Stimulated activated CD4-positive, alpha-beta T cell treated with anti-CD3 and anti-CD28 coated beads, Interleukin-15, amount 100 ng/mL, for 1 hour (primary cell): ENCODE results near the gene SLC30A7.
A peak's percentile ranks its signal among the peaks of the same experiment; 100 is the strongest.
"Not testable (repeated sequence)": the region's sequence is repeated elsewhere in the genome, so short reads cannot be mapped to it uniquely, and the experiment has no call there.

ENCODE experiments used
- DNase-seq, 2 donors: peaks; one replicate each; pipeline ENCODE4 v3.0.0-alpha.2; 2020; ENCODE audit warnings: low read depth in 1 of 2, low spot score in 1 of 2

Gene SLC30A7

DNA sequence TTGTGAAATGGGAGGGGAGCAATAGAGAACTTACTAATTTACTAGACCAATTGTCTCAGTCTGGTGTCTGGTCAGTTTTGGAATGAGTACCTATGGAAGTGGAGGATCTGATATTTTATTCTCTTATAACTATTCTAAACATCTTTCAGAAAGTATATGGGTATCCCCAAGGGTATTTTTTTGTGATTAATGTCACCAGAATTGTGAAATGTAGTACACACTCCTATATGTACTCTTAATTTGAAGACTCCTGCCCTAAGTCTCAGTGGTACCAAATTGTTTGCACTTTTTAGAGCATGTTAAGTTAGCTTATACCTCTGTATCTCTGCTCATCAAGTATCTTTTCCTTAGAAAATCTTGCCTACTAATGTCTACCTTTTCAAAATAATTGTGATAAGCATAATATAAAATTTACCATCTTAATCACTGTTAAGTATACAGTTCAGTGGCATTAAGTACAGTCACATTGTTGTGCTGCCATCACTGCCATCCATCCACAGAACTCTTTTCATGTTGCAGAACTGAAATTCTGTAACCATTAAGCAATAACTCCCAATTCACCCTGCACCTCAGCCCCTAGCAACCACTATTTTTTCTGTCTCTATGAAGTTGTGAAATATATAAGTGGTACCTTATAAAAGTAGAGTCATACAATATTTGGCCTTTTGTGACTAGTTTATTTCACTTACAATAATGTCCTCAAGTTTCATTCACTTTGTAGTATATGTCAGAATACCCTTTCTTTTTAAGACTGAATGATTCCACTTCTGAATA lies 40.5 kb downstream of the SLC30A7 start:
- DNase-seq = no peak

DNA sequence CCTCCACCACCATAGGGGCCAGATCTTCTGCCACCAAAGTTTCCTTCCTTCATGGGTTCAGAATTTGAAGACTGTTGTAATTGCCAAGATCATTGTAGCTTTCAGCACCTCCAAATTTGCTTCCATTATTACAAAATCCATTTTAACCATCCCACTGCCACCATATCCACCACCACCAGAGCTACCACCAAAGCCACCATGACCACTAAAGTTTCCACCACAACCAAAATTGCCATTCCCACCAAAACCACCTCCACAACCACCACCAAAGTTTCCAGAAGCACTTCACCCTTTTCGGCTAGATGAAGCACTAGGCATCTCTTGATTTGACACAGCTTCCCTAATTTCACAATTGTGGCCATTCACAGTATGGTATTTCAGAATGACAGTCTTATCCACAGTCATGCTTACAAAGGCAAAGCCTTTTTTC lies 45.2 kb downstream of the SLC30A7 start:
- DNase-seq = no peak

DNA sequence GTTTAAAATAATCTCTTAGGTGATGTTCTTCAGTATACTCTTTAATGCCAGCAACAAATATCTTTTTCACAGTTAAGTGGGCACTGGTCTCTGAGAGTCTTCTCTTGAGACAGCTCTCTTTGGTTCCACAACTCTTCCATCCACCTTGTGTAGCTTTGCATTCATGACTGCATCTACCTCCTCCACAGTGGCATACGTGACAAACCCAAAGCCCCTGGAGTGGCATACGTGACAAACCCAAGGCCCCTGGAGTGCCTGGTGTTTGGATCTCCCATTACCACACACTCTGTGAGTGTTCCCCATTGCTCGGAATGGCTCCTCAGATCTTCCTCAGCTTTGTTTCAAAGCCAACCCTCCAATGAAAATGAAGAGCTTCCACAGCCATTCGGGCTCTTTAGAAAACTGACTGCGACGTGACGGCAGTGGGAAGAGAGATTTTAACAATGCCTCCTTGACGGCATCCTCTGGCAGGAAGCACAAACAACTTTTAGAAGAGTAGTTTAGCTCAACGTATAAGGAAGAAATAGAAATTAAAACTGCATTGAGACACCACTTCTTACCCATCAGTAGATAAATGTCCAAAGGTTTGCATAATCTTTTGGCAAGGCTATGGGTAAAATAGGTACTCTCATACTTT lies 45.8 kb downstream of the SLC30A7 start:
- DNase-seq = no peak

DNA sequence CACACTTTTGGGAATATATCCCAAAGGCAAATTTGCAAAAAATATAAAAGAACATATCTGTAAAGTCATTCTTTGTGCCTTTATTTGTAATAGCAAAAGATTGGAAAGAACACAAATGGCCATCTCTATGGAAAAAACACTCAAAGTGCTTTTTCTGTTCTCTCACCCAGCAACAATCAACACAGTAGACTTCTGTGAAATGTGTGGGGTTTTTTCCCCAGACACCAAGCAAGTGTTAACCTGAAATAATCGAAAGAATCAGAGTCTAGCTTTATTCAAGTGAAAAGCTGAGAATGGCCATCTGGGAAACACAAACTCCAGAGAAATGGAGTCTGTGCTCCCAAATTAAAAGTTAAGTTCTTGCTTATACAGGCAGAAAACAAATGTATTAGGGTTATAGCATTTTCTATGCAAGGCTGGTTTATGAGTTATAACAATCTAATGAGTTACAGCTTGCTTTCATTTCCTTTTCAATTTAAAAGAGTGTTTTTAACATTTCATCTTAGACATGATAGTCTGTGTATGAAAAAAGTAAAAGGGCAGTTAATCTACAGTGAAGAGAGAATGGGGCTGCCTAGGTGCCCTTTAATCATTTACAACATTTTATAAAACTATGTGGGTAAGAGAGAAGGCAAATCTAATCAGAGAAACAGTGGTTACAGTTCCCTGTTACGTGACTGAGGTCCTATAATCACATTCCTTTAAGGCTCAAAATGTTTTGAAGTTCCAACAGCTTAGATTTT lies 46.6 kb downstream of the SLC30A7 start:
- DNase-seq = no peak

DNA sequence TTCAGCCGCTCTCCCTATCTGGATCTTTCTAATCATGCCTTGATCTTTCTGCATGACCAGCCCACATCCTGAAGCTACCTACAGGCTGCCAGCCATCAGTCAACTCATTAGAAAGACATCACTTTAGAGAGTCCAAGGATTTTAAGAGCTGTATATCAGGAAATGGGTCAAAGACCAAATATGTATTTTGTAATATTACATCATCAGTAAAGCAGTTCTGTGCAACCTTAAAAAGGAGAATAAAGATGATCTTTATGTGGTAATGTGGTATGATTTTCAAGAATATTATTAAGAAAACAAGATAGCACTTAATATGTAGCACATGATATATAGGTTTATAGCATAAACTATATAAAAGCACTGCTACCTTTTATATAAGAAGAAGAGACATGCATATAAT lies 47.6 kb downstream of the SLC30A7 start:
- DNase-seq = no peak

DNA sequence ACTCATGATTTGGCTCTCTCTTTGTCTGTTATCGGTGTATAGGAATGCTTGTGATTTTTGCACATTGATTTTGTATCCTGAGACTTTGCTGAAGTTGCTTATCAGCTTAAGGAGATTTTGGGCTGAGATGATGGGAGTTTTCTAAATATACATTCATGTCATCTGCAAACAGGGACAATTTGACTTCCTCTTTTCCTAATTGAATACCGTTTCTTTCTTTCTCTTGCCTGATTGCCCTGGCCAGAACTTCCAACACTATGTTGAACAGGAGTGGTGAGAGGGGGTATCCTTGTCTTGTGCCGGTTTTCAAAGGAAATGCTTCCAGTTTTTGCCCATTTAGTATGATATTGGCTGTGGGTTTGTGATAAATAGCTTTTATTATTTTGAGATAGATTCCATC lies 50.2 kb downstream of the SLC30A7 start:
- DNase-seq = not testable (repeated sequence)

DNA sequence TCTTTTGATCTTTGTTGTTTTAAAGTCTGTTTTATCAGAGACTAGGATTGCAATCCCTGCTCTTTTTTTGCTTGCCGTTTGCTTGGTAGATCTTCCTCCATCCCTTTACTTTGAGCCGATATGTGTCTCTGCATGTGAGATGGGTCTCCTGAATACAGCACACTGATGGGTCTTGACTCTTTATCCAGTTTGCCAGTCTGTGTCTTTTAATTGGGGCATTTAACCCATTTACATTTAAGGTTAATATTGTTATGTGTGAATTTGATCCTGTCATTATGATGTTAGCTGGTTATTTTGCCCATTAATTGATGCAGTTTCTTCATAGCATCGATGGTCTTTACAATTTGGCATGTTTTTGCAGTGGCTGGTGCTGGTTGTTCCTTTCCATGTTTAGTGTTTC lies 51.9 kb downstream of the SLC30A7 start:
- DNase-seq = not testable (repeated sequence)

DNA sequence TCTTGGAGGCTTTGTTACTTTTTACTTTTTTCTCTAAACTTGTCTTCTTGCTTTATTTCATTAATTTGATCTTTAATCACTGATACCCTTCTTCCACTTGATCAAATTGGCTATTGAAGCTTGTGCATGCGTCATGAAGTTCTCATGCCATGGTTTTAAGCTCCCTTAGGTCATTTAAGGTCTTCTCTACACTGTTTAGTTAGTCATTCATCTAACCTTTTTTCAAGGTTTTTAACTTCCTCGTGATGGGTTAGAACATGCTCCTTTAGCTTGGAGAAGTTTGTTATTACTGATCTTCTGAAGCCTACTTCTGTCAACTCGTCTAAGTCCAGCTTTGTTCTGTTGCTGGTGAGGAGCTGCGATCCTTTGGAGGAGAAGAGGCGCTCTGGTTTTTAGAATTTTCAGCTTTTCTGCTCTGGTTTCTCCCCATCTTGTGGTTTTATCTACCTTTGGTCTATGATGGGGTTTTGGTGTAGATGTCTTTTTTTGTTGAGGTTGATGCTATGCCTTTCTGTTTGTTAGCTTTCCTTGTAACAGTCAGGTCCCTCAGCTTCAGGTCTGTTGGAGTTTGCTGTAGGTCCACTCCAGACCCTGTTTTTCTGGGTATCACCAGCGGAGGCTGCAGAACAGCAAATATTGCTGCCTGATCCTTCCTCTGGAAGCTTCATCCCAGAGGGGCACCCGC lies 53.0 kb downstream of the SLC30A7 start:
- DNase-seq = not testable (repeated sequence)

DNA sequence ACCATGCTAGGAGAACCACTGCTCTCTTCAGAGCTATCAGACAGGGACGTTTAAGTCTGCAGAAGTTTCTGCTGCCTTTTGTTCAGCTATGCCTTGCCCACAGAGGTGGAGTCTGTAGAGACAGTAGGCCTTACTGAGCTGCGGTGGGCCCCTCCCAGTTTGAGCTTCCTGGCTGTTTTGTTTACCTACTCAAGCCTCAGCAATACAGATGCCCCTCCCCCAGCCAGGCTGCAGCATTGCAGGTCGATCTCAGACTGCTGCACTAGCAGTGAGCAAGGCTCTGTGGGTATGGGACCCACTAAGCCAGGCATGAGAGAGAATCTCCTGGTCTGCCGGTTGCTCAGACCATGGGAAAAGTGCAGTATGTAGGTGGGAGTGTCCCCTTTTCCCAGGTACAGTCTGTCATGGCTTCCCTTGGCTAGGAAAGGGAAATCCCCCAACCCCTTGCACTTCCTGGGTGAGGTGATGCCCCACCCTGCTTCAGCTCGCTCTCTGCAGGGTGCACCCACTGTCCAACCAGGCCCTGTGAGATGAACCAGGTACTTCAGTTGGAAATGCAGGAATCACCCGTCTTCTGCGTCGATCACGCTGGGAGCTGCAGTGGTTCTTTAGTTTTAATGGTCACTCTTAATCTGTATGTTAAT lies 53.7 kb downstream of the SLC30A7 start:
- DNase-seq = peak in 1 of 2 donors; percentile 42

DNA sequence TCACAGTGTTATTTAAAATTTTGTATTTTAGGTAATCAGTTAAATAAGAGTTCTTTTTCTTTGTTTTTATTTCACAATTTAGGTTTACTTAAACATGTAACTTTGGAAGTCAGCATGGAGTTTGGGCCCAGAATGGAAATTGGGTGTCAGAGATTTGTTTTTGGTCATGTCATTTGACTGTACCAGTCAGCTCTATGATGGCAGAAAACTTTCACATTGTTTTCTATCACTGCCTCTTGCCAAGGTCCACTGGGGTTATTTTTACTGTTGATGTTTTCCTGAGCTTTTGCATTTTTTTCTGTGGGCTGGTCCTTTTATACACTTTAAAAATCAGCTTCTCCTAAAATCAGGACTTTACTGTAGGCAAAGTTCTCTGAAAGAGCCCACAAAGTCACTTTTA lies 54.4 kb downstream of the SLC30A7 start:
- DNase-seq = no peak

DNA sequence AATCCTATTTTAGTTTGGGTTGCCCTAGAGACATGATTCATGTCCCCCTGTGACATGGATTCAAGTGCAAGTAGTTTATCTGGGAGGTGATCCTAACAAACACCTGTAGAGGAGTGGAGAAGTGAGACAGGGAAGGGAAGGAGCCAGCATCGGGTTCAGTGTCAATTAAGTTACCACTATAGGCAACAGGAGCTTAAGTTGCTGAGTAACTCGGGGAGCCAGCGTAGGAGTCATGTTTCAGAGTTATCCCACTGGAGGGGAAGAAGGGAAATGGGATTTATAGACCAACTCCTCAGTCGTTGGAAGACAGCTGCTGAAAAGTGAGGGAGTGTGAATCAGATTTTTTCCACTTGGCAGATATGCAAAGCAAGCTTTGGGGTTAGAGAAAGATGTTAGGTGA lies 54.9 kb downstream of the SLC30A7 start:
- DNase-seq = no peak

DNA sequence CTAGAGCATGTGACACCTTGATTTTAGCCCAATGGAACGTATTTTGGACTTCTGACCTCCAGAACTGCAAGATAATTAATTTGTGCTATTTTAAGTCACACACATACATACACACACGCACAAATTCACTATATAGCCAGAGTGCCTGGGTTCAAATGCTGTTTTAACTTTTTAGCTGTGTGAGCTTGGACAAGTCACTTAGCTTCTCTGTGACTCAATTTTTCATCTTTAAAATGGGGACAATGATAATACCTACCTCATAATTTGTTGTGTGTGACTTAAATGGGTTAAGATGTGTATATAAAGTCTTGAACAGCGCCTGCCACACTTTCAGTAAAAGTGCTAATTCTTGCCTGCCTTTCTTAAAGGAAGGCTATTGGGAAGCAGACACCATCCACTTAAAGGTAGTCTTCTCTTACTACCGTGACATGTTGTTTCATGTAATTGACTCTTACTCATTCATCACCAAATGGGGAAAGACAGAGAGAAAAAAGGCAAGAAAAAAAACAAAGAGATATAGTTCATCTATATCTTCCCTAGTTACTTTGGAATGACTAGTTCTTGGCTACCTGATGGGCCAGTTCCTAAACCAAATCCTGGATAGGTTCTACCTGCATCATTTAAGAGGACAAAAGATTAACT lies 56.3 kb downstream of the SLC30A7 start:
- DNase-seq = no peak

DNA sequence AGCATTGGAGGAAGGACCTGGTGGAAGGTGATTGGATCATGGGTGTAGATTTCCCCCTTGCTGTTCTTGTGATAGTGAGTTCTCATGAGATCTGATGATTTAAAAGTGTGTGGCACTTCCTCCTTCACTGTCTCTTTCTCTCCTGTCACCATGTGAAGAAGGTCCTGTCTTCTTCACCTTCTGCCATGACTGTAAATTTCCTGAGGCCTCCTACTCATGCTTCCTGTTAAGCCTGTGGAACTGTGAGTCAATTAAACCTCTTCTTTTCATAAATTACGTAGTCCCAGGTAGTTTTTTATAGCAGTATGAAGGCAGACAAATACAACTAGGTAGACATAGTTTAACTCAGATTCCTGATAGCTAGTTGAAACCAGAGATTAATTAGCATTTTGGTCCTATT lies 57.1 kb downstream of the SLC30A7 start:
- not testable (repeated sequence) for DNase-seq

DNA sequence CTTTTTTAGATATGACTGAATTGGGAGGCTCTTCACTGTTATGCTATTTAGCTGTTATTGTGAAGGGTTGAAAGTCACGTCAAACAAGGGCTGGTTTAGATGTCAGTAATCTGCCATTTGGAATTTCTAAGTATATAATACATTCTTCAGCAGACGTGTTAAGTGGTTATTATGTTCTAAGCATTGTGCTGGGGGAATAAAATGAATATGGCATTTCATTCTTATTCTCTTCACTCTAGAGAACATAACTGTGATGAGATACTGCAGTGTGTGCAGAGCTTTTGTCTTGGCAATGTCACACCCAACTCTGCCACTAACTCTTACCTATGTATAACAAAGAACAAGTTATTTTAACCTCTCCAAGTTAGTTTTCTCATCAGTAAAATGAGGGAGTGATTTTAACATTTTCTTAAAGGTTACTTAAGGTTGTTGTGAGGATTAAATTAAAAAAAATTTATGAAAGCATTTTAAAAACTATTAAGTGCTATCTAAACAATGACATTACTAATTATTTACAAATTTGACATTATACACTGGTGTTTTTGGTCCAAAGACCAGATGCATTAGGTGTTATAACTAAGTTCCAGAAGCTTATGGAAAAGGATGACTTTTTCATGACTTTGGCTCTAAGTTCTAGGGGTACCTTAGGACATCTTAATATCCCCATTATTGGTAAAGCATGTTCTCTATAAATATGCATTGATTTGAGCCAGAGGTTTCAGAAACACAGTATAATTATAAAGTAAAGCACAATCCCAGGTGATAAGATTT lies 58.3 kb downstream of the SLC30A7 start:
- no peak for DNase-seq

DNA sequence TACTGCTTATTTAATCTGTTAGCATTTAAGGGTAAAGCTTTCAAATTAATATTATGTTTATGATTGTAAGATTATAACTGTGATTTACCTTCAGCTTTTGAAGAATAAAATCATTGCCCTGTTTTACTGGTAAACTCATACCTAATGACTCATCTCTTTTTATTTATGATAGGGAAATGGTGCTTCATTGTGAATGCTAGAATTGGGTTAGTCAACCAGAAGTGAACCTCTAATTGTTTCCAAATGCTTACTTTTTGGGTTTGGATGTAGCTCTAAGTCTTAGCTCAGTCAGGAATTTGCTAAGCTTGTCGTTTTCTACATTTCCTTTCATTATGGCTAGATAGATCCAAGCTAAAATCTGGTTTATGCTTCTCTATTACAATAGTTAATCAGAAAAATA lies 59.4 kb downstream of the SLC30A7 start:
- DNase-seq = no peak

DNA sequence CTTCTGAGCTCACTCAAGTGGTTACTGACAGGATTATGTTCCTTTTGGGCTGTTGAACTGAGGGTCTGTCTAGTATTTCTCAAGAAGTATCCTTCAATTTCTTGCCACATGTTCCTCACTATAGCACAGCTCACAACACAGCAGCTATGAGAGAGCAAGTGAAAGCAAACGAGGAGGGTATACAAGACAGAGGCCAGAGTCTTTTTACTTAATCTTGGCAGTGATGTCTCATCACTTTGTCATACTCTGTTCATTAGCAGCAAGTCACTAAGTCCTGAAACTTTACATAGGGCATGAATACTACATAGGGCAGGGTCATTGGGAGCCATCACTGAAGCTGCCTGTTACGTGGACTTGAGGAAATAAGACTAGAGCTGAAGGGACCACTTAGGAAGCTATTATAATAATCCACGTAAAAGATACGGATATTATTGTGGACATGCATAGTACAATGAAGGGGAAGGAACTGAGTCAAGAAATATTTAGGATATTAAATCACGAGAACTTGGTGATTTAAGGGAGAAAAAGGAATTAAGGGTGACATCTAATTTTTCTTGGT lies 63.7 kb downstream of the SLC30A7 start:
- DNase-seq = no peak

DNA sequence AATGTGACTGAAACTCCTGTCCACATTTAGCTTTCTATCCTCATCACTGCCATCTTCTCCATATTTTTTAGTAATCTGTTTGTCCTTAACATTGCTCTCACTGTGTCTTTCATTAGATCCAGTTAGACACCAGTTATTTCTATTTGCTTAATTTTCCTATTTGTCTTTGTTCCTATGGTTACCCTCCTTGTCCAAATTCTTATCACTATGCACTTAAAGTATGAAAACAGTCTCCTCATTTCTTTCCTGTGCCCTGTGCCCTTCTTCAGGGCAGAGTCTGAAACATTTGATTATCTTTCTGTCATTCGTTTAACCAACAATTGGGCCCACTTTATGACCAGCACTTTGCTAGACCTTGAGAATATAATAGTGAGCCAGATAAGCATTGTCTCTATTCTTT lies 64.2 kb downstream of the SLC30A7 start:
- DNase-seq = no peak

DNA sequence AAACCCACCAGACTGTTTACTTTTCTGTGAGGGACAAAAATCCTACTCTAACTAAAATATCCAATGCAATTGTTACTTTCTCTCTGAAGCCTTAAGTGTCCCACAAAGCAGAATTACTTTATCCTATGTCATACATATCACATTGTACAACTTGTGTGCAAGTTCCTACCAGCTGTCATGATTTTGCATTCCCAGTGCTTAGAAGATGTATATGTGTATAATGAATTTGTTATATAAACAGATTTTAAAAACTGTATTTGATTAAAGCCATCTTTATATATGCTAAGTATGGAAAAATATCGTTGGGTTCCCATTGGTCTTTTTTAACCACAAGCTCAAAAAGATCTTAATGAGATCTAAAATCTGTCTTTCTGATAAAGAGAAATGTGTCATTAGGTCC lies 72.7 kb downstream of the SLC30A7 start:
- DNase-seq = no peak

DNA sequence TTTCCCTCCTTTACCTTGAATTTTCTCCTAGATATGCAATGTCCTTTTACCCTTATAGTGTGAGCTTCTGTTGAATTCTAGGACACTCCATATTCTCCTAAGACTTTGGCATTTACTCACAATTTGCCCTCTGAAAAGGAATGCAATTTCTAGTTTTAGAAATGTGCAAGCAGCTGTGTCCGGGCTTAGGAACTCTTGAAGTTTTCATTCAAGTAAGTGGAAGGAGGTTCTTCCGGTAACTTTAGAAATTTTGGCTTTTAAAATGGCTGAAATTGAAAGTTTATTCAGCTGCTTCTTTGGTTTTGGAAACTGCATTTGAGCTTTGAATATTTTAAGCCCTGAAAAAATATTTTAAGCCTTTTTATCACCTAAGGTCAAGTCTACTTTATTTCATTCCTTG lies 73.4 kb downstream of the SLC30A7 start:
- no peak for DNase-seq

DNA sequence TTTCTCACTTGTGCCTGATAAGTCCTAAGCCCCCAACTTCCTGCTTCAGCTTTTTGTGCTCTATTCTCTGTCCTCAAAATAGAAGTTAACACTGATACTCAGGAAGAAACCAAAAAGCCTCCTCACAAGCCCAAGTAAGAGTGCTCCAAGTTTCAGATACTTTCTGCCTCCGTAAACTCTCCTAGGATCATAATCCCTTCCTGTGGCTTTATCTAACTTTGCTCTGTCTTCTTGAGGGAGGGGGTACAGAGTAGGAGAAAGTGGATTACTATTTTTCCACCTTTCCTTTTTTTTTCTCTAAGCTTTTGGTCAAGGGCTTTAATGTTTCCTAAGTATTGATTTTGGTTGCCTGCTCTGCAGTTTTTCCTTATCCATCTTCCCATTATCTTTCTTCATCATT lies 75.1 kb downstream of the SLC30A7 start:
- no peak for DNase-seq
